Keratinocyte (primary cell): ENCODE measurements around the gene WNT6. TPM values are rescaled to one million over a fixed set of nuclear protein-coding genes. Genes with fewer than 3 reads are reported as not detected.

Source experiments
- DNase-seq: peaks from one replicate; pipeline ENCODE4 v3.0.0-alpha.2; 2011; ENCODE audit warnings: low read depth, missing footprints, low spot score
- FAIRE-seq: peaks from 2 replicates; lab custom pipeline; 2011; peaks lifted over from hg19 to GRCh38; lab: Jason Lieb, UNC
- H2AFZ ChIP-seq: 2 replicates; pipeline ENCODE4 v1.6.0; 2012; ENCODE audit warnings: low read length, control low read depth, inconsistent platforms; ENCODE audit not compliant: control insufficient read depth
- H3K27ac ChIP-seq: 2 replicates; pipeline ENCODE4 v1.5.1; 2011; ENCODE audit warnings: low read length; ENCODE audit not compliant: control insufficient read depth, insufficient read depth
- H3K27me3 ChIP-seq: 3 replicates; pipeline ENCODE4 v1.6.0; 2011; ENCODE audit warnings: low read length; ENCODE audit not compliant: control insufficient read depth, insufficient read depth; ENCODE audit errors: extremely low read depth
- H3K36me3 ChIP-seq, 2 experiments: 2 replicates in 1 of 2; 3 replicates in 1 of 2; pipeline ENCODE4 v1.5.1; 2011; ENCODE audit warnings: low read length in 2 of 2, mild to moderate bottlenecking in 1 of 2; ENCODE audit not compliant: control insufficient read depth in 2 of 2, insufficient read depth in 2 of 2; ENCODE audit errors: extremely low read depth in 1 of 2
- H3K4me1 ChIP-seq: 3 replicates; pipeline ENCODE4 v1.5.1; 2011; ENCODE audit warnings: low read length; ENCODE audit not compliant: control insufficient read depth, insufficient read depth; ENCODE audit errors: extremely low read depth
- H3K4me2 ChIP-seq: 3 replicates; pipeline ENCODE4 v1.6.0; 2011; ENCODE audit warnings: low read depth, low read length; ENCODE audit not compliant: control insufficient read depth, insufficient read depth; ENCODE audit errors: extremely low read depth
- H3K4me3 ChIP-seq, 3 experiments: fragments of 200-600 bp in 1 of 3; sonication (generic) in 1 of 3; 2 replicates in 2 of 3; 3 replicates in 1 of 3; pipeline ENCODE4 v1.5.1; 2011 to 2016; ENCODE audit warnings: low read length in 3 of 3, mild to moderate bottlenecking in 3 of 3, control low read depth in 2 of 3, inconsistent platforms in 1 of 3, low read depth in 1 of 3, mixed read lengths in 1 of 3, mixed run types in 1 of 3, moderate library complexity in 1 of 3; ENCODE audit not compliant: control insufficient read depth in 2 of 3, insufficient read depth in 2 of 3; ENCODE audit errors: extremely low read depth in 1 of 3
- H3K79me2 ChIP-seq: 2 replicates; pipeline ENCODE4 v1.6.0; 2012; ENCODE audit warnings: low read length; ENCODE audit not compliant: control insufficient read depth, insufficient read depth
- H3K9ac ChIP-seq: 3 replicates; pipeline ENCODE4 v1.6.0; 2011; ENCODE audit warnings: low read length; ENCODE audit not compliant: control insufficient read depth, insufficient read depth; ENCODE audit errors: extremely low read depth
- H3K9me1 ChIP-seq: 3 replicates; pipeline ENCODE4 v1.6.0; 2011; ENCODE audit warnings: low read length; ENCODE audit not compliant: control insufficient read depth, insufficient read depth; ENCODE audit errors: extremely low read depth
- H3K9me3 ChIP-seq: 2 replicates; pipeline ENCODE4 v1.5.1; 2012; ENCODE audit warnings: low read depth, low read length; ENCODE audit not compliant: control insufficient read depth
- H4K20me1 ChIP-seq: 3 replicates; pipeline ENCODE4 v1.6.0; 2011; ENCODE audit warnings: low read length; ENCODE audit not compliant: control insufficient read depth, insufficient read depth; ENCODE audit errors: extremely low read depth
- EZH2 ChIP-seq: IDR thresholded peaks from one replicate; pipeline ENCODE4 v1.6.1; 2012; ENCODE audit warnings: inconsistent platforms, mild to moderate bottlenecking, low read length, moderate library complexity
- dilution Hi-C: fragments of 300-500 bp; cut with MboI; formaldehyde crosslinking; loops from one replicate; pipeline ENCODE4 v1.7.0; 2020; ENCODE audit warnings: low sequenced_read_pairs; ENCODE audit not compliant: extremely low pct_ligation_motif_present
- polyA plus RNA-seq, 5 experiments: library from polyadenylated mRNA; depleted of rRNA in 3 of 5; stranded (reverse) in 3 of 5; stranded (forward) in 1 of 5; unstranded in 1 of 5; fragments of >200 nt; gene quantifications; 1 replicate in 1 of 5; 2 replicates in 3 of 5; 3 replicates in 1 of 5; pipeline versions ENCODE4 v1.2.1 to v1.2.3, GENCODE V29; 2011 to 2012; ENCODE audit warnings: missing spikeins in 2 of 5, low read depth in 1 of 5, low replicate concordance in 1 of 5
- TF ChIP-seq, protein P1 (sequence below), 3 experiments: IDR thresholded peaks in 1 of 3; conservative IDR thresholded peaks in 1 of 3; optimal IDR thresholded peaks in 1 of 3; 2 replicates in 2 of 3; 3 replicates in 1 of 3; pipeline versions ENCODE3 to v1.5.1; 2011; ENCODE audit warnings: low read length in 3 of 3, mild to moderate bottlenecking in 3 of 3, moderate library complexity in 2 of 3, control low read depth in 1 of 3, inconsistent platforms in 1 of 3; ENCODE audit not compliant: insufficient read depth in 2 of 3; ENCODE audit errors: extremely low read depth in 1 of 3

WNT6 gene
- polyA plus RNA-seq, 1 donor (not counting 4 experiments of a cell fraction or from before 2014, with no cell fraction given) = not detected

DNA sequence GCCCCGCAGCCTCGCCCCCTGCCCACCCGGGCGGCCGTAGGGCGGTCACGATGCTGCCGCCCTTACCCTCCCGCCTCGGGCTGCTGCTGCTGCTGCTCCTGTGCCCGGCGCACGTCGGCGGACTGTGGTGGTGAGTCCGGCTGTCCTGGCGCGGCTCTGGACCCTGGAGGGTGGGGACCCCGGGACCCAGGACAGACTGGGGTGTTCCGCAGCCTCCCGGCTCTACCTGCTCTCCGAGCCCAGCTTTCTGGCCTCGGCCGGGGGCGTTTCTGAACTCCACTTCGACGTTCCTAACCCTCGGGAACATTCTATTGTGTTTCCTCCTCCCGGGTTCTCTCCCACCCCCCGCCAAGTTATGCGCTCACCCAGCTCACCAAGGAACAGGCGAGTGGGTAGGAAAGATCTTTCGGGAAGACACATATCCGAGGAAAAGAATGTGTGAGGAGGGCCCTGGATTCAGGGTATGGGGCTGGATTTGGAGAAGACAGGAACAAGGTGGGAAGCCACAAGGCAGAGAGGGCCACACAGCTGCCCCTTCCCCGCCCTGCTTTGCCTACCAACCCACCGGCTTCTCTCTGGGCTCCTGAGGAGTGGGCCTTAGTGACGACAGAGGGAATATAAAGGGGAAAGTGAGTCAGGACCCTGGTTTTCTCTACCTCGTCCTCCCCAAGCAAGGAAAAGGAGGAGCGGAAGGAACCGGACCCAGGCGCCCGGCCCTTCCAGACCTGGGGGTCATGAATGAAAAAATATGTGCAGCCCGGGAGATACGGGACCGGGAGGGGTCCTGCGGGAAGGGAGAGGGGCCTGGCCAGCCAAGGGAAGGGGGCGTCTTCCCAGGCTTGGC lies 605 bp downstream of the WNT6 start:
- no peak overlapping the region for H2AFZ ChIP-seq
- TF ChIP-seq, protein P1, sequence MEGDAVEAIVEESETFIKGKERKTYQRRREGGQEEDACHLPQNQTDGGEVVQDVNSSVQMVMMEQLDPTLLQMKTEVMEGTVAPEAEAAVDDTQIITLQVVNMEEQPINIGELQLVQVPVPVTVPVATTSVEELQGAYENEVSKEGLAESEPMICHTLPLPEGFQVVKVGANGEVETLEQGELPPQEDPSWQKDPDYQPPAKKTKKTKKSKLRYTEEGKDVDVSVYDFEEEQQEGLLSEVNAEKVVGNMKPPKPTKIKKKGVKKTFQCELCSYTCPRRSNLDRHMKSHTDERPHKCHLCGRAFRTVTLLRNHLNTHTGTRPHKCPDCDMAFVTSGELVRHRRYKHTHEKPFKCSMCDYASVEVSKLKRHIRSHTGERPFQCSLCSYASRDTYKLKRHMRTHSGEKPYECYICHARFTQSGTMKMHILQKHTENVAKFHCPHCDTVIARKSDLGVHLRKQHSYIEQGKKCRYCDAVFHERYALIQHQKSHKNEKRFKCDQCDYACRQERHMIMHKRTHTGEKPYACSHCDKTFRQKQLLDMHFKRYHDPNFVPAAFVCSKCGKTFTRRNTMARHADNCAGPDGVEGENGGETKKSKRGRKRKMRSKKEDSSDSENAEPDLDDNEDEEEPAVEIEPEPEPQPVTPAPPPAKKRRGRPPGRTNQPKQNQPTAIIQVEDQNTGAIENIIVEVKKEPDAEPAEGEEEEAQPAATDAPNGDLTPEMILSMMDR (optimal IDR thresholded peaks at IDR 0.05 in 1 of 3, IDR thresholded peaks at IDR 0.05 in 1 of 3, conservative IDR thresholded peaks at IDR 0.05 in 1 of 3; ENCODE audit: extremely low read depth in 1 of 3, insufficient read depth in 2 of 3, low read length in 3 of 3) = no peak
- TF ChIP-seq EZH2 = peak; percentile 99
- peak overlapping the region; percentile 22 to 54 (median 46) for H3K4me3 ChIP-seq
- dilution Hi-C loops = no loop called here
- peak overlapping the region; percentile 73 for H3K4me2 ChIP-seq
- peaks cover 10% of the 10 kb centered on the region for H3K4me1 ChIP-seq
- DNase-seq (no peak), FAIRE-seq (no peak)
- peaks cover 63% of the 10 kb centered on the region for H3K27me3 ChIP-seq
- H3K9ac ChIP-seq = peak overlapping the region; percentile 2
- H3K9me3 ChIP-seq = no peaks in the 10 kb centered on the region
- H3K79me2 ChIP-seq = no peaks in the 10 kb centered on the region
- no peaks in the 10 kb centered on the region for H3K36me3 ChIP-seq
- H3K27ac ChIP-seq = no peak overlapping the region
- H3K9me1 ChIP-seq = no peaks in the 10 kb centered on the region
- no peaks in the 10 kb centered on the region for H4K20me1 ChIP-seq

DNA sequence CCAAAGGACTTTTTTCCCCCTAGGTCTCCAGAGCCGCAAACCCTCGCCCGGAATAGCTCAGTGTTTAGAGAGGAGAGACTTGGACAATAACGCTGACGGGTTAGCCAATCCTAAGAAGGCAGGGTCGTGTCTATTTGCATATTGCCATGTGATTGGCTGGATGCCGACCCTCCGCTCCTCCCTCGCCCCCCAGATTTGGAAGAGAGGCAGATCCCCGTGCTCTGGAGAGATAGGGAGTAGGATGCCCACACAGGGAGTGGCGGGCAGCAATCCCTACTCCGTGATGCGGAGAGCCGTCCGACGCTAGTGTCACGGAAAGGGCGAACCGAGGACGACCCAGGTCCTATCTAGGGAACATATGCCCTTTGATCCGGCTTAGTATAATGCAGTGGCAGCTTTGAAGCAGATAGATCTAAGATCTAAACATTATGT lies 1.4 kb downstream of the WNT6 start:
- Histone ChIP-seq H3K27me3 (peaks cover 58% of the 10 kb centered on the region), H4K20me1 (no peaks in the 10 kb centered on the region), H2AFZ (no peak overlapping the region), H3K4me2 (peak overlapping the region; percentile 60), H3K27ac (no peak overlapping the region), H3K36me3 (no peaks in the 10 kb centered on the region), H3K9ac (no peak overlapping the region), H3K4me3 (peak overlapping the region in 1 of 3 experiments; percentile 12), H3K4me1 (peaks cover 10% of the 10 kb centered on the region), H3K9me1 (no peaks in the 10 kb centered on the region), H3K9me3 (no peaks in the 10 kb centered on the region), H3K79me2 (no peaks in the 10 kb centered on the region)
- FAIRE-seq (peak; percentile 61), DNase-seq (no peak)
- dilution Hi-C loops = no loop called here
- TF ChIP-seq, protein P1 (optimal IDR thresholded peaks at IDR 0.05 in 1 of 3, IDR thresholded peaks at IDR 0.05 in 1 of 3, conservative IDR thresholded peaks at IDR 0.05 in 1 of 3; ENCODE audit: extremely low read depth in 1 of 3, insufficient read depth in 2 of 3, low read length in 3 of 3) = no peak
- TF ChIP-seq EZH2 = peak; percentile 60
